Astrocyte (in vitro differentiated cells and primary cell): ENCODE measurements around the gene PTPRF.

Experiments
- CTCF ChIP-seq: IDR thresholded peaks from 2 replicates; pipeline ENCODE4 v1.5.1; 2011; ENCODE audit warnings: low read depth, mild to moderate bottlenecking, inconsistent platforms, low read length, moderate library complexity; ENCODE audit not compliant: insufficient read depth
- EZH2 ChIP-seq: IDR thresholded peaks from 2 replicates; pipeline ENCODE4 v1.6.1; 2012; ENCODE audit warnings: mild to moderate bottlenecking, low read length, inconsistent platforms; ENCODE audit not compliant: insufficient read depth

DNA sequence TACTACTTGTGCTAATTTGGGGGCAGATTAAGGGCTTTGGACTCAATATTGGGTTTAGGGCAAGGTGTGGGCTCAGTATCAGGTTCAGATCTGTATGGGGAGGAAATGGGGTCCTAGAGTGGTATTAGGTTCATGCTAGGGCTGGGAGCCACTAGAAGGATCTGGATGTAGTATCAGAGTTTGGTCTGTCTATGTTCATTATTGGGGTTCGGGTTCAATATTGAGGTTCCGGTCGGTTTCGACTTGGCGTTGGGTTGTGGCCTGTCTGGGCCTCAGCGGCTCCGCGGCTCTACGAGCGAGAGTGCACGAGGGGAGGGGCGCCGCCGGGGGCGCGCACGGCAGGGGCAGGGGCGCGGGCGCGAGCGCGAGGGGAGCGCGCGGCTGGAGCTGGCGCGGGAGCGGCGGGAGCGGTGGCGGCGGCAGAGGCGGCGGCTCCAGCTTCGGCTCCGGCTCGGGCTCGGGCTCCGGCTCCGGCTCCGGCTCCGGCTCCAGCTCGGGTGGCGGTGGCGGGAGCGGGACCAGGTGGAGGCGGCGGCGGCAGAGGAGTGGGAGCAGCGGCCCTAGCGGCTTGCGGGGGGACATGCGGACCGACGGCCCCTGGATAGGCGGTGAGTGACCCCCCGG is at the start of gene PTPRF:
- TF ChIP-seq CTCF (no peak), EZH2 (no peak)
